WTC11 (cell line): Measurements from ENCODE around the gene ITPK1.

Experiments used
- CTCF ChIP-seq: fragments of 200-600 bp; IDR thresholded peaks from 2 replicates; pipeline ENCODE4 v1.8.0; 2022; ENCODE audit warnings: antibody characterized with exemption
- HMGA2 ChIP-seq: fragments of 250-450 bp; sonication (Bioruptor Pico); IDR thresholded peaks from 2 replicates; pipeline ENCODE4 v1.4.0; 2021; ENCODE audit warnings: mild to moderate bottlenecking, moderate library complexity
- JUN ChIP-seq: sonication (generic); formaldehyde crosslinking; IDR thresholded peaks from 2 replicates; pipeline ENCODE4 v1.8.0; 2023; ENCODE audit warnings: mild to moderate bottlenecking, missing genetic modification reagents
- MXD4 ChIP-seq: fragments of 250-450 bp; sonication (Bioruptor Pico); IDR thresholded peaks from 2 replicates; pipeline ENCODE4 v1.8.0; 2021; ENCODE audit warnings: mild to moderate bottlenecking, moderate library complexity, borderline replicate concordance
- TEAD4 ChIP-seq: sonication (generic); formaldehyde crosslinking; IDR thresholded peaks from 2 replicates; pipeline ENCODE4 v1.8.0; 2022; ENCODE audit warnings: mild to moderate bottlenecking, missing genetic modification reagents
- USF2 ChIP-seq: sonication (generic); formaldehyde crosslinking; IDR thresholded peaks from 2 replicates; pipeline ENCODE4 v1.8.1; 2023; ENCODE audit warnings: mild to moderate bottlenecking, missing genetic modification reagents, moderate library complexity
- ZNF138 ChIP-seq: sonication (generic); formaldehyde crosslinking; conservative IDR thresholded peaks from 2 replicates; pipeline ENCODE4 v1.8.1; 2022; ENCODE audit warnings: mild to moderate bottlenecking, moderate library complexity, missing genetic modification reagents

GRCh38 chr14:93099196-93099595 lies 16.5 kb downstream of the ITPK1 start:
- no peak for TF ChIP-seq CTCF
- TF ChIP-seq TEAD4 (CRISPR knock-in tag): no peak
- no peak for TF ChIP-seq HMGA2 (CRISPR knock-in tag)
- TF ChIP-seq USF2 (CRISPR knock-in tag): no peak
- TF ChIP-seq MXD4 (CRISPR knock-in tag): no peak
- TF ChIP-seq ZNF138 (CRISPR knock-in tag): no peak
- TF ChIP-seq JUN (CRISPR knock-in tag): no peak
